T-cell (primary cell): ENCODE measurements around the gene CCNL2. TPM values are rescaled to one million over a fixed set of nuclear protein-coding genes. Genes with fewer than 3 reads are reported as not detected.
"Not testable (repeated sequence)": the region's sequence is repeated elsewhere in the genome, so short reads cannot be mapped to it uniquely, and the experiment has no call there.

ENCODE experiments used
- ATAC-seq, 4 experiments: fragments of 200-7000 bp in 3 of 4; fragments of 150-1000 bp in 1 of 4; cut with Tn5 transposase; replicated peaks in 1 of 4; 1 replicate in 3 of 4; 2 replicates in 1 of 4; pipeline ENCODE4 v1.10.0; 2021; ENCODE audit warnings: moderate library complexity in 3 of 4, mild to moderate bottlenecking in 2 of 4, moderate number of reproducible peaks in 1 of 4
- CTCF ChIA-PET, 2 donors: fragments of 300-600 bp; sonication (Branson Sonifier 250); formaldehyde crosslinking; loops; one replicate each; lab custom pipeline; 2022; ENCODE audit warnings: antibody characterized with exemption in 2 of 2; lab: Charles Lee
- POLR2A ChIA-PET, 2 donors: fragments of 300-600 bp; sonication (Branson Sonifier 250); formaldehyde crosslinking; loops; one replicate each; lab custom pipeline; 2022; ENCODE audit warnings: antibody characterized with exemption in 2 of 2; lab: Charles Lee
- DNase-seq, 35 experiments: peaks; one replicate each; pipeline versions ENCODE4 v3.0.0 to v3.0.0-alpha.2; 2013 to 2023
- H3K27ac ChIP-seq: one replicate; pipeline ENCODE4 v1.5.1; 2013; ENCODE audit warnings: low read length
- H3K27me3 ChIP-seq, 2 experiments: replicated peaks in 1 of 2; 1 replicate in 1 of 2; 2 replicates in 1 of 2; pipeline versions ENCODE4 v1.6.1 to v1.7.0; 2013; ENCODE audit warnings: low read length in 1 of 2, mixed read lengths in 1 of 2; ENCODE audit not compliant: control insufficient read depth in 2 of 2, insufficient read depth in 2 of 2; ENCODE audit errors: extremely low read depth in 1 of 2
- H3K36me3 ChIP-seq, 2 donors: 1 replicate in 1 of 2; 2 replicates in 1 of 2; pipeline versions ENCODE4 v1.6.1 to v1.7.0; 2013; ENCODE audit warnings: low read length in 1 of 2; ENCODE audit not compliant: control insufficient read depth in 2 of 2, insufficient read depth in 1 of 2; ENCODE audit errors: extremely low read depth in 1 of 2
- H3K4me1 ChIP-seq, 2 experiments: 1 replicate in 1 of 2; 2 replicates in 1 of 2; pipeline versions ENCODE4 v1.6.1 to v1.7.0; 2013; ENCODE audit warnings: low read length in 2 of 2, mixed read lengths in 1 of 2; ENCODE audit not compliant: insufficient read depth in 2 of 2, control insufficient read depth in 1 of 2; ENCODE audit errors: extremely low read depth in 1 of 2
- H3K4me3 ChIP-seq, 2 donors: 1 replicate in 1 of 2; 2 replicates in 1 of 2; pipeline versions ENCODE4 v1.5.1 to v1.7.0; 2013; ENCODE audit warnings: mild to moderate bottlenecking in 2 of 2, low read length in 1 of 2, moderate library complexity in 1 of 2; ENCODE audit not compliant: control insufficient read depth in 1 of 2; ENCODE audit errors: extremely low read depth in 1 of 2
- H3K9me3 ChIP-seq: 2 replicates; pipeline ENCODE4 v1.7.0; 2013
- H3K27ac Mint-ChIP-seq, 2 donors: one replicate each; pipeline ENCODE4 v1.8.0; 2020 to 2021; ENCODE audit warnings: mild to moderate bottlenecking in 2 of 2, mixed read lengths in 2 of 2
- H3K27me3 Mint-ChIP-seq, 2 donors: one replicate each; pipeline ENCODE4 v1.8.0; 2021 to 2022; ENCODE audit warnings: mixed read lengths in 2 of 2
- H3K36me3 Mint-ChIP-seq: one replicate; pipeline ENCODE4 v1.8.0; 2021; ENCODE audit warnings: mixed read lengths
- H3K4me1 Mint-ChIP-seq, 3 donors: one replicate each; pipeline ENCODE4 v1.8.0; 2020 to 2022; ENCODE audit warnings: mixed read lengths in 3 of 3, mild to moderate bottlenecking in 1 of 3
- H3K4me3 Mint-ChIP-seq, 3 donors: one replicate each; pipeline ENCODE4 v1.8.0; 2020 to 2022; ENCODE audit warnings: mild to moderate bottlenecking in 3 of 3, mixed read lengths in 3 of 3, moderate library complexity in 3 of 3
- H3K9me3 Mint-ChIP-seq, 3 donors: one replicate each; pipeline ENCODE4 v1.8.0; 2020 to 2022; ENCODE audit warnings: mixed read lengths in 3 of 3
- WGBS: methylation state at CpG from one replicate; pipeline ENCODE4 v1.1.5; 2013; ENCODE audit warnings: missing lambda C conversion rate; ENCODE audit not compliant: insufficient coverage; 5-methylcytosine and 5-hydroxymethylcytosine counted together
- total RNA-seq, 35 experiments: library from RNA in 6 of 35; stranded (reverse) in 6 of 35; fragments of 120-200 nt in 1 of 35; gene quantifications; one replicate each; pipeline versions ENCODE4 v1.2.1 to v1.2.4 and lab custom pipeline; 2013 to 2026

The CCNL2 gene
- total RNA-seq, 5 donors from 2014 or later (not counting 1 experiment from before 2014, with no cell fraction given), result 250 to 418 (median 376) TPM

GRCh38 chr1:1417825-1418463 lies 18.8 kb upstream of the CCNL2 start:
- H3K27ac ChIP-seq, H3K36me3 ChIP-seq, H3K9me3 Mint-ChIP-seq, CTCF ChIA-PET, H3K9me3 ChIP-seq, H3K27ac Mint-ChIP-seq, H3K4me1 Mint-ChIP-seq, H3K4me1 ChIP-seq, POLR2A ChIA-PET, H3K36me3 Mint-ChIP-seq, ATAC-seq, H3K4me3 ChIP-seq, DNase-seq: not testable (repeated sequence)
- peak overlapping the region in 1 of 3 donors; percentile 15 for H3K4me3 Mint-ChIP-seq
- peaks cover 7 to 19% of the 10 kb centered on the region in 2 donors for H3K27me3 Mint-ChIP-seq
- 72% methylated on average over 14 of the region's 25 CpGs for WGBS
- peaks cover 0 to 32% of the 10 kb centered on the region in 2 experiments for H3K27me3 ChIP-seq

DNA sequence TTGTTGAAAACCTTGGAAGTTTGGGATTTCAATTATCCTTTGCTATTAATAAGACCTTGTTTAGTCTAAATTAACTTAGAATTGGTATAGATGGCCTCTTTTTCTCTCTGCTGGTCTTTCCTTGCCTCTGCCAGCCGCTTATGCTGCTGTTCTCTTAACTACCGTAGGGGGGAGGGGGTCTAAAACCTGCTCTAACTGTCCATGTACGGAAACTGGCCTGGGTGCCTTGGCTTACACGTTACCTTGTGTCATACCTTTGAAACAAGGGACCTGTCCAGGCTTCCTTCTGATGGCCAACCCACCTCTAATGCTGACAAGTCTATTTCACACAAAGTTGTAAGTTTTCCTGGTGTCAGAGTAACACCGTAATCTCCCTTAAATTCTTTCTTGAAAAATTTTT lies 18.3 kb upstream of the CCNL2 start:
- peaks cover 4 to 13% of the 10 kb centered on the region in 2 donors for H3K27me3 Mint-ChIP-seq
- H3K27me3 ChIP-seq, result peaks cover 0 to 27% of the 10 kb centered on the region in 2 experiments
- DNase-seq, H3K27ac Mint-ChIP-seq, CTCF ChIA-PET, H3K4me3 Mint-ChIP-seq, H3K9me3 ChIP-seq, H3K4me1 Mint-ChIP-seq, H3K36me3 Mint-ChIP-seq, H3K4me1 ChIP-seq, H3K4me3 ChIP-seq, H3K9me3 Mint-ChIP-seq, H3K36me3 ChIP-seq, ATAC-seq, H3K27ac ChIP-seq, POLR2A ChIA-PET: not testable (repeated sequence)
- WGBS, result no CpG with 5 or more reads among the region's 5 CpGs

DNA sequence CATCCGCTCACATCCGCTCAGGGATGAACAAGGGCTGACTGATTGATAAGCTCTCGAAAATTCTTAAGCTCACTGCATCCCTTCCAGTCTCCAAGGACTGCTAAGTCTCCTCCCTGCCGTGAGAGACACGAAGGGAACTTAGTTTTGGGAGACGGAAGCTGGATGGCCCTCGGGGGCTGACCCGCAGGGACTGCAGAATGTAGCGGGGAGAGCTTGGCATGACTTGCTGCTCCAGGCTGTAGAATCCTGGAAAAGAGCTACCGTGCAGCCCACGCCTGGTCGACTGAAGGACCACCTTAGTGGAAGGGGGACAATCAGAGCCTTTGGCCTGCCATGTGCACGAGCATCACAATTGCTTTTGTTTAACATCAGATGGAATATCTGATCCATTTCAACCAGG lies 16.6 kb upstream of the CCNL2 start:
- POLR2A ChIA-PET, result no interaction called here
- CTCF ChIA-PET, result no interaction called here

GRCh38 chr1:1412311-1412902 lies 13.3 kb upstream of the CCNL2 start:
- H3K27me3 ChIP-seq, H3K36me3 Mint-ChIP-seq, POLR2A ChIA-PET, CTCF ChIA-PET, ATAC-seq, H3K9me3 ChIP-seq, DNase-seq, H3K27me3 Mint-ChIP-seq, H3K4me3 ChIP-seq, H3K9me3 Mint-ChIP-seq, H3K36me3 ChIP-seq, H3K27ac ChIP-seq, H3K27ac Mint-ChIP-seq, H3K4me3 Mint-ChIP-seq: not testable (repeated sequence)
- 96% methylated on average over 5 of the region's 11 CpGs for WGBS
- peaks cover 6 to 18% of the 10 kb centered on the region in 2 experiments for H3K4me1 ChIP-seq
- H3K4me1 Mint-ChIP-seq, result peaks cover 13 to 19% (median 18%) of the 10 kb centered on the region in 3 donors

More for the DNA sequence above, 16.6 kb upstream of the CCNL2 start:
- DNase-seq (no peak), ATAC-seq (no peak)
- no peaks in the 10 kb centered on the region for H3K9me3 ChIP-seq
- Mint-ChIP-seq H3K27ac (no peak overlapping the region), H3K9me3 (peaks cover 0 to 5% (median 0%) of the 10 kb centered on the region in 3 donors), H3K27me3 (peaks cover 0 to 4% of the 10 kb centered on the region in 2 donors), H3K4me1 (peaks cover 2 to 6% (median 5%) of the 10 kb centered on the region in 3 donors), H3K4me3 (no peak overlapping the region), H3K36me3 (no peaks in the 10 kb centered on the region)
- peaks cover 0 to 11% of the 10 kb centered on the region in 2 experiments for H3K27me3 ChIP-seq
- no peak overlapping the region for H3K27ac ChIP-seq
- peaks cover 0 to under 1% of the 10 kb centered on the region in 2 experiments for H3K4me1 ChIP-seq
- WGBS, result 89% methylated on average over 10 of the region's 13 CpGs
- H3K36me3 ChIP-seq, result no peaks in the 10 kb centered on the region
- no peak overlapping the region for H3K4me3 ChIP-seq

DNA sequence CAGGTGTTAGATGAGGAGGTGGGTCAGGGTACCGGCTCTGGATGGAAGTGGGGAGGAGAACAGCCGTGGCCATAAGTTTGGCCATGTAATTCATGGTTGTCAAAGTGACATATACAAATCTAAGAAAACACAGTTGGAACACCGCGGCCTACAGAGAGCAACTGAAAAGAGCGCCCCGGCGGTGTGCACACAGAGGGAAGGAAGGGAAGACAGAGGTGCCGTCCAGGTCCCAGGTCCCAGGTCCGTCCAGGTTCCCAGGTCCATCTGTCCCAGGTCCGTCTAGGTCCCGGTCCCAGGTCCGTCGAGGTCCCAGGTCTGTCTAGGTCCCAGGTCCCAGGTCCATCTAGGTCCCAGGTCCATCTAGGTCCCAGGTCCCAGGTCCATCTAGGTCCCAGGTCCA lies 12.5 kb upstream of the CCNL2 start:
- Mint-ChIP-seq H3K27ac (peak overlapping the region in 1 of 2 donors; percentile 31), H3K9me3 (peaks cover 0 to 5% (median 0%) of the 10 kb centered on the region in 3 donors), H3K36me3 (no peaks in the 10 kb centered on the region), H3K4me1 (peaks cover 13 to 22% (median 21%) of the 10 kb centered on the region in 3 donors), H3K4me3 (no peak overlapping the region), H3K27me3 (no peaks in the 10 kb centered on the region)
- Histone ChIP-seq H3K9me3 (no peaks in the 10 kb centered on the region), H3K36me3 (no peaks in the 10 kb centered on the region), H3K27ac (no peak overlapping the region), H3K4me1 (peaks cover 6 to 19% of the 10 kb centered on the region in 2 experiments), H3K27me3 (no peaks in the 10 kb centered on the region), H3K4me3 (no peak overlapping the region)
- 97% methylated on average over 12 of the region's 13 CpGs for WGBS
- ATAC-seq (no peak), DNase-seq (no peak)
- CTCF ChIA-PET, result no interaction called here
- POLR2A ChIA-PET, result no interaction called here

DNA sequence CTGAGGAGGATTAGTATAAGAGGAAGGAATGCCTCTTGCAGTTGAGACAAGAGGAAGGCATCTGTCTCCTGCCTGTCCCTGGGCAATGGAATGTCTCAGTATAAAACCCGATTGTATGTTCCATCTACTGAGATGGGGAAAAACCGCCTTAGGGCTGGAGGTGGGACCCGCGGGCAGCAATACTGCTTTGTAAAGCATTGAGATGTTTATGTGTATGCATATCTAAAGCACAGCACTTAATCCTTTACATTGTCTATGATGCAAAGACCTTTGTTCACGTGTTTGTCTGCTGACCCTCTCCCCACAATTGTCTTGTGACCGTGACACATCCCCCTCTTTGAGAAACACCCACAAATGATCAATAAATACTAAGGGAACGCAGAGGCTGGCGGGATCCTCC lies 11.1 kb upstream of the CCNL2 start:
- POLR2A ChIA-PET, result interaction anchor here in 1 of 2 donors (0.6 kb wide), 1 partner anchor 13 kb away, joined by 3 read pairs; no protein-coding TSS in a partner anchor
- H3K36me3 Mint-ChIP-seq, H3K27me3 ChIP-seq, CTCF ChIA-PET, H3K4me3 ChIP-seq, ATAC-seq, DNase-seq, H3K4me3 Mint-ChIP-seq, H3K9me3 ChIP-seq, H3K27me3 Mint-ChIP-seq, H3K27ac Mint-ChIP-seq, H3K9me3 Mint-ChIP-seq, H3K27ac ChIP-seq: not testable (repeated sequence)
- H3K4me1 ChIP-seq, result peaks cover 11 to 33% of the 10 kb centered on the region in 2 experiments
- H3K4me1 Mint-ChIP-seq, result peaks cover 25 to 35% (median 32%) of the 10 kb centered on the region in 3 donors
- no CpG with 5 or more reads among the region's 8 CpGs for WGBS
- peaks cover 0 to 12% of the 10 kb centered on the region in 2 donors for H3K36me3 ChIP-seq
